Measurements from ENCODE around the gene TNKS1BP1.

The TNKS1BP1 gene

DNA sequence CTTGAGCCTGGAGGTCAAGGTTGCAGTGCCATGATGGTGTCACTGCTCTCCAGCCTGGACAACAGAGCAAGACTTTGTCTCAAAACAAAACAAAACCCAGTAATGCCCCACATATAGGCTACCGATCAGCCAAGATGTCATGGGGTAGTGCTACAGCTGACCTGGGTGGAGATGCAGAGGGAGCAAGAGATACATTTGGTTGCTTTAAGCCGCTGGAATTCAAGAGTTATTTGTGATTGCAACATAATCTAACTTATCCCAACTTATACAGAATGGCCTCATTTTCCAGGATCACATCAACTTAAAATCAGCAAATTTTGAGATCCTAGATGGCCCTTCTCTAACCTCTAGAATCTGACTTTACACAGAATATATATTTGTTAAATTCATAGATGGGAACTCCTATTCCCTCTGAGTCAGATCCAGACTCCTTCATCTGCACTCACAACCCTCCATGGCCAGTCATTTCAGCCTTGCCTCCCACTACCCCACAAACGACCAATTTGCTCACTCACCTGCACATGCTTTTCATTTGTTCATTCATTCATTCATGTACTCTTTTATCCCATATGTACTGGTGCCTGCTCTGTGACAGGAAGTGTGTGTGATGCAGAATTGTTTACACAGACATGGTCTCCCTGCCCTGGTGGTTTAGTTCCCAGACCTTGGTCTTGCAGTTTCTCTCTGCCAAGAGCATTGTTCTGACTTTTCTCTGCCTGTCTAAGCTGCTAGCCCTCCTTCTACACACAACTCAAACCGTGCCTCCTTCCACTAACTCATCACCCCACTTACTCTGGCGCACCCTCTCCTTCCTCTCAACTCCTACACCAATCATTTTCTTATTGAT is 63.6 kb downstream of the TNKS1BP1 start:
- no peak for DNase-seq (ENCODE audit: low read depth in 2 of 2)

DNA sequence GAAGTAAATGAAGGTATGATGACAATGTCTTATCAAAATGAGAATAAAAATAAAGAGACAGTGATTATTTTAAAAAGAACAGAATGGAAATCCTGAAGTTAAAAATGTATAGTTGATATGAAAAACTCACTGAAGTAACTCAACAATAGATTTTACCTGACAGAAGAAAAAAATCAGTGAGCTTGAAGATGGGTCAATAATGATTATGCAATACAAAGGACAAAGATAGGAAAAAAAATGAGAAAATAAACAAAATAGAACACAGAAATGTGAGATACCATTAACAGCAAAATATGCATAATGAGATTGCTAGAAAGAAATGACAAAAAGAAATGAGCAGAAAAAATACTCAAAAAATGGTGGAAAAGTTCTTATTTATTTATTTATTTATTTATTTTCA is 68.6 kb downstream of the TNKS1BP1 start:
- DNase-seq (ENCODE audit: low read depth in 2 of 2): no peak

DNA sequence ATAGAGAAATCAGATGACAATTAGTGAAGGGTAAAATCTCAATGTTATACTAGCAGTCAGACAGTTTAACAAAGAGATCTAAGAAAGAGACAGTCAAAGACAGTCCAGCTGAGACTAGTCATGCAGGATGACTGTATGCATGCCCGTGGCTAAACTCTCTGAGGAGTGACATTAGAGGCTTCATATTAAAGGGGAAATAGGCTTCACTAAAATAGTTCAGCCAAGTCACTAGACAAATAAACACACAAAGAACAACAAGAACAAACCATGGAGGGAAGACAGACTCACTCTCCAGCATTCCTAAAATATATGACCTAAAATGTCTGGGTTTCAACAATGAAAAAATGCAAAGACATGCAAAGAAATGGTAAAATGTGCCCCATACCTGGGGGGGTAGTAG is 69.1 kb downstream of the TNKS1BP1 start:
- DNase-seq (ENCODE audit: low read depth in 2 of 2): no peak

DNA sequence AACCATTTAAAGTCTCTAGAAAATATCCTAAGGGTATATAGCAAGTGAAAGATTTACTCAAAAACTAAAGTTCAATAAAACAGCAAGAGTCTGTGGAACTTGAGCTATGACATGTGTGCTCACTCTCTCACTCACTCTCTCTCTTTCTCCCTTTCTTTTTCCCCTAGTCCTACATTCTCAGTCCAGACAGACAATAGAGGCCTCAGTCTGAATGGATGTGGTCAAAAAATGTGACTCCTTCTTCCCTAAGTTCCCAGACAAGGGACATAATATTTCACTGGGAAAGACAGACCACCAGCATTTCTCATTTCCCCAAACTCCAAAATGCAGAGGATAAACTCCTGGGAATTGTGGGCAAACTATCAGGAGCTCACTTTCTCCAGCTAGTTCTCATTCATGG is 70.1 kb downstream of the TNKS1BP1 start:
- no peak for DNase-seq (ENCODE audit: low read depth in 2 of 2)

DNA sequence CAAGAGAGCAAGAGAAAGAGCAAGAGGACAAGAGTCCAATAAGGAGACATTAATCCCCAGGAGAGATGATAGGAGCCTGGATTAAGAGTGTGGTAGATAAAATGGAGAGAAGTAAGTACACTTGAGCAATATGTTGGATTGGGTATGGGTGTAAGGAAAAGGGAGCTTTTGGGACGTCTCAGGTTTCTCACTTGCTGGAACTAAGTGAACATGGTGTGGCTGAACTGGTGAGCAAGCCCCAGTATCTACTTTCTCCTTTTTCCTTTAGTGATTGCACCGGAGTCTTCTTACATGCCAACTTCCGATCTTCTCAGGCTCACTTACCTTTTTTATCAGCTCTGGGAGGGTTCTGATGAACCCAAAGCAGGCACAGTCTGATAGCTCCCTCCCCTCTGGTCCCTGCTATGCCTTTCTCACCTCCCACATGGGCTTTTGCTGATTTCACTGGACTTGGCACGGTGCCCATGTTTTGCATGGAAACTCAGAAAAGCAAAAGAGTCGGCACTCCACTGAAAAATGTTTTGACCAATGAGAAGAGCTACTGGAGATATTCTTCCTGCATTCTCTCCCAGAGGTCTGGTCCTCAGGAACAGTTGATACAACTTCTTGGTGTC is 73.2 kb downstream of the TNKS1BP1 start:
- DNase-seq (ENCODE audit: low read depth in 2 of 2): no peak

DNA sequence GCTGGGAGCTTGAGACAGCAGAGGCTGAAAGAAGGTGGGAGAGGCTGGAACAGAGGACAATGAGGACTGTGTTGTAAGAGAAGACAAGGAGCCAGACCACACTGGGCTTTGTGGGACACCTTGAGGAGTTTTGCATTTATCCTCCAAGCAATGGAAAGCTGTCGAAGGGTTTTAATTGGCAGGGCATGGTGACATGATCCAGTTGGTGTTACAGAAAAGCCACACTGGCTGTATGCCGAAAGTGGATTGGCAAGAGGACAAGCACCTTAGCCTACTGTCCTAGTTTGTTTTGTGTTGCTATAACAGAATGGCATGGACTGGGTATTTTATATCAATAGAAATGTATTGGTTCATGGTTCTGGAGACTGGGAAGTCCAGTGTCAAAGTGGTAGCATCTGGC is 73.7 kb downstream of the TNKS1BP1 start:
- no peak for DNase-seq (ENCODE audit: low read depth in 2 of 2)
